RWPE1 (cell line): ENCODE results near the gene DTX1.

Source experiments
- CTCF ChIA-PET: fragments of 350-600 bp; sonication (Branson Sonifier 250); formaldehyde crosslinking; extraction: SDS; loops from one replicate; lab custom pipeline; 2021; lab: Yijun Ruan, JAX
- POLR2A ChIA-PET: fragments of 400-600 bp; formaldehyde crosslinking; extraction: SDS; loops from one replicate; lab custom pipeline; 2020; ENCODE audit warnings: antibody characterized with exemption; ENCODE audit not compliant: low non-redundant PET; lab: Yijun Ruan, JAX
- DNase-seq: peaks from one replicate; pipeline ENCODE4 v3.0.0; 2012; ENCODE audit warnings: low spot score
- H3K27ac ChIP-seq: fragments of 450-650 bp; 2 replicates; pipeline ENCODE4 v1.5.1; 2017
- TF ChIP-seq, protein P1 (sequence below): fragments of 450-650 bp; conservative IDR thresholded peaks from 2 replicates; pipeline ENCODE4 v1.5.1; 2017; ENCODE audit warnings: low read depth, mild to moderate bottlenecking

Gene DTX1

DNA sequence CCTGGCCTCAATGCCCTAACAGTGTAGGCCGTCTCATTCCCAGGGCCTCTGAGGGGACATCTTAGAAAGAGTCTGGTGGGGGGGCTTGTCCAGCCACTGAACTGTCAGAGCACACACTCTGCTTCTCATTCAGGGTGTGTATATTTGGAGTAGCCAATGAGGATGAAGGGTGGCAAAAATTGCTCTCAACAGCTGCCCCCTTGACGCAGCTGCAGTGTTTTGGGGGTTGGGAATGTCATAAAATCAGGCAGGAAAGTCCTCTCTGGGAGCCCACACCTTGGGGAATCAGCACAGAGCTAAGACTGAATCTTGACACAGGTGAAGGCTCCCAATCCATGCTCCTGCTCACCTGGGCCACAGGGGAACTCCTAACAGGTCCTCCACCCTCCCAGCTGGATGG lies 77.5 kb downstream of the DTX1 start:
- TF ChIP-seq, protein P1, sequence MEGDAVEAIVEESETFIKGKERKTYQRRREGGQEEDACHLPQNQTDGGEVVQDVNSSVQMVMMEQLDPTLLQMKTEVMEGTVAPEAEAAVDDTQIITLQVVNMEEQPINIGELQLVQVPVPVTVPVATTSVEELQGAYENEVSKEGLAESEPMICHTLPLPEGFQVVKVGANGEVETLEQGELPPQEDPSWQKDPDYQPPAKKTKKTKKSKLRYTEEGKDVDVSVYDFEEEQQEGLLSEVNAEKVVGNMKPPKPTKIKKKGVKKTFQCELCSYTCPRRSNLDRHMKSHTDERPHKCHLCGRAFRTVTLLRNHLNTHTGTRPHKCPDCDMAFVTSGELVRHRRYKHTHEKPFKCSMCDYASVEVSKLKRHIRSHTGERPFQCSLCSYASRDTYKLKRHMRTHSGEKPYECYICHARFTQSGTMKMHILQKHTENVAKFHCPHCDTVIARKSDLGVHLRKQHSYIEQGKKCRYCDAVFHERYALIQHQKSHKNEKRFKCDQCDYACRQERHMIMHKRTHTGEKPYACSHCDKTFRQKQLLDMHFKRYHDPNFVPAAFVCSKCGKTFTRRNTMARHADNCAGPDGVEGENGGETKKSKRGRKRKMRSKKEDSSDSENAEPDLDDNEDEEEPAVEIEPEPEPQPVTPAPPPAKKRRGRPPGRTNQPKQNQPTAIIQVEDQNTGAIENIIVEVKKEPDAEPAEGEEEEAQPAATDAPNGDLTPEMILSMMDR = no peak
- H3K27ac ChIP-seq = no peak overlapping the region
- CTCF ChIA-PET = interaction anchor here (0.6 to 1.6 kb wide), 2 partner anchors 19 to 45 kb away, joined by 4 to 11 read pairs; no protein-coding TSS in a partner anchor
- no peak for DNase-seq
- POLR2A ChIA-PET = no interaction called here

DNA sequence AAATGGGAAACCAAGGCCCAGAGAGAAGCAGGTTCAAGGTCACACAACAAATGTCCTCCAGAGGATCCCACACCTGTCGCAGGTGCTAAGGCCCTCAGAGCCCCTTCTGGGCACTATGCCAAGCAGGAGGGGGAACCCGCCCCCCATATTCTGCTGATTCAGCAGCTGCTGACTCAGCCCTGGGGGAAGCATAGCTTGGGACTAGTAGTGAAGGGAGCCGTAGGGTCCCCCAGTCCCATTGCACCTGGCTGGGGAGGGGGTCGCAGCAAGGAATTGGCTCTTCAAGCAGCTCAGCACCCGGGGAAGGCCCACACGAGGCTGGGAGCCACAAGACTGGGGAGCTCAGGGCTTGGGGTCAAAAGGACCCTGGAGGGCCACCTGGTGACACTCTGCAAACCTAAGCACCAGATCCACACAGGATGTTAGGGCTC lies 78.0 kb downstream of the DTX1 start:
- ChIA-PET CTCF (interaction anchor here (0.6 to 1.6 kb wide), 2 partner anchors 18 to 46 kb away, joined by 4 to 11 read pairs; no protein-coding TSS in a partner anchor), POLR2A (no interaction called here)
- TF ChIP-seq, protein P1 = no peak
- no peak overlapping the region for H3K27ac ChIP-seq
- no peak for DNase-seq

DNA sequence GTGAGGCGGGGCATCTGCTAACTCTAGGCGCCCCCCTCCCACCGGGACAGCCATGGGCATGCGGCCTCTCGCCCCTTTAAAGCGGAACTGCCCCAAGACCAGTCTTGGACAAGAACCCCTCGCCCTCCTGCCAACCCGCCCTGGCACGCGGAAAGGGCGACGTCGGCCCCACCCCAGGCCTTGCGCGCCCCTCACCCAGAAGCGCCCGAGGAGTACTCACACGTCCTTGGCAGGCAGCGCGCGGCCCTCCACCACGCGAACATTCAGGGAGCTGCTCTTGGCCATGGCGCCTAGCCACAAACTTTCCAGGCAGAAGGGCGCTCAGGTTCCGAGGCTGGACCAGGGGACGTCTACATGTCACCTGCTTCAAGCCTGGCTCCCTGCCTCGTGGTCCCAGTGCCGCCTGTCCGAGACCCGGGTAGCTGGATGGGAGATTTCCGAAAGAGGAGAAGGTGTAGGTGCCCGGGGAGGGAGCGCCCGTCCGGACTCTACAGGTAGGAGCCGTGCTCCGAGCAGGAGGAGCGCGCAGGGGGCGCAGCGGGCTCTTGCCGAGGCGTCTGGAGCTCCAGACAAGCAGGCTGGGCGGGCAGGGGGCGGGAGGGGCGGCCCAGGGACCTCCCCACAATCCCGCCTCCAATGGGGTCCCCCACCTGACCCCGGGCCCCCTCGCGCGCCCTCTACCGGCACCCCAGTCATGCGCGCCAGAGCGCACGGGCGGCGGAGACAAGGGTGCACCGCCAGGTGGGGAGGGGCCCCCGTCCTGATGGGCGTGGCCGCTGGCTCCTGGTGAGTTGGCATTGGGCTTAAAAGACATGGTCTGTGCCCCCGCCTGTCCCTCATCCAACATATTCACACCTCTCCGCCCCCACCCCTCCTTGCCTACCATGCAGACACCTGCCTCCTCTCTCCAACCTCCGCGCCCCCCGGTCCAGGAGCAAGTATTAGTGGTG lies 78.9 kb downstream of the DTX1 start, which contains the start of gene RASAL1:
RASAL1 (minus strand) TSS at position 584 of the 950 bp plus-strand sequence; CDS start at position 285, 299 bp downstream.
- DNase-seq = peak; percentile 67
- ChIA-PET CTCF (interaction anchor here (0.7 to 0.8 kb wide), 2 partner anchors 15 to 16 kb away, joined by 3 to 7 read pairs; no protein-coding TSS in a partner anchor), POLR2A (no interaction called here)
- TF ChIP-seq, protein P1 = no peak; the same call in 1 of the 2 replicates
- no peak within 1 kb of the TSS for H3K27ac ChIP-seq

DNA sequence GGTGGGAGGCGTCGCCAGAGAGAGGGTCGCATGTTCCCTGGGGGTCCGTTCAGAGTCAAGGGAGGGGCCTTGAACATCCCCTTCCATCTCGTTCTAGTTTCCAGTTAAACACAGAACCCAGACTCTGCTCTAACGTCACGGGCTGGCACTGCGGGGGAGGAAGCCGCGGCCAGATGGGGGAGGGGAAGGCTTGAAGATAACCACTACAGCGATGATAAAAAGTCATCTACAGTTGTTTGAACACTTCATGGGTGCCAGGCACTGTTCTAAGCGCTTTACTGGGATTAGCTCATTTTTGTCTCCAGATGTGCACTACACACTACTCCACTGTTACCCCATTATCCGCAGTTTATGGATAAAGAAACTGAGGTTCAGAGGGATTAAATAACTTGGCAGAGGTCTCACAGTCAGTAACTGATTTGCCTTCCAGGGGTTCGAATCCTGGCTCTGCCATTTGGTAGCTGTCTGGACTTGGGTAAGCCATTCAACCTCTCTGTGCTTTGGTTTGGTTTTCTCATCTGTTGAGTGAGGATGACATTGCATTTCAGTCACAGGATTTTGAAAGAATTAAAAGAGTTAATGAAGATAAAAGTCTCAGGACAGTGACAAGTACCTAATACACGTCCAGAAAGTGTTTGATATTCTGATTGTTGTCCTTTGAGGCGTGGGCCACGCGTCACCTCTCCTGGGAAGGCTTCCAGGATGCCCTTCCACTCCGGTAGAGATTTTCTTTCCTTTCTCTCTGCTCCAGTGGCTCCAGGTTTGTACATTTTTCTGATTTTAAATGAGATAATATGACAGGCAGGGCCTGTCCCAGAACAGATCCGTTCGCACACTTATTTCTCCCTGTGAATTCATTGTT lies 79.8 kb downstream of the DTX1 start:
- ChIA-PET POLR2A (no interaction called here), CTCF (no interaction called here)
- H3K27ac ChIP-seq = no peak overlapping the region
- TF ChIP-seq, protein P1 = no peak
- DNase-seq = no peak

DNA sequence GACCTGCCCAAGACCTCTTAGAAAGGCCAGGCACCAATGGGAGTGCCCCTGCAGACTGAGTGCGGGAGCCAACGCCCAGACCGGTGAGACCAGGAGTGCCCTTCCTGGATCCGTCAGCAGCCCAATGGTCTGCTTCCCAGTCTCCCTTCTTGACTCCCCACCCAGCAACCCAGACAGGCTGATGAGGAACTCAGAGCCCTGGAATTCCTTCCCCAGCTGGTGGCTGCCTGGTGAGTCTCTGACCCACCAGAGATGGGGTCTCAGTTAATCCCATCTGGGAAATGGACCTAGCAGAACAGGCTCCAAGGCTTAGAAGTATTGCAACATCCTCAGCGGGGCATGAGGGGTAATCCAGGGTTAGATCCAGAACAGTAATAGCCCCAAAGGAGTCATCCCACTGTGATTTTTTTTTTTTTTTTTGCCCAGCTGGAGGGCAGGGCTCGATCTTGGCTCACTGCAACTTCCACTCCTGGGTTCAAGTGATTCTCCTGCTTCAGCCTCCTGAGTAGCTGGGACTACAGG lies 80.5 kb downstream of the DTX1 start:
- ChIA-PET CTCF (interaction anchor here (0.6 to 1.2 kb wide), 2 partner anchors 38 to 146 kb away, joined by 3 to 4 read pairs; no protein-coding TSS in a partner anchor), POLR2A (no interaction called here)
- H3K27ac ChIP-seq = no peak overlapping the region
- TF ChIP-seq, protein P1 = no peak
- no peak for DNase-seq
